GM12891 (cell line): ENCODE data around the gene THSD4.

Experiments used
- POLR2A ChIP-seq: IDR thresholded peaks from 2 replicates; pipeline ENCODE4 v1.6.1; 2011; ENCODE audit warnings: low read depth, low read length, control low read depth
- POLR2AphosphoS5 ChIP-seq: IDR thresholded peaks from 2 replicates; pipeline ENCODE4 v1.6.1; 2011; ENCODE audit warnings: low read depth, low read length, control low read depth
- POU2F2 ChIP-seq: IDR thresholded peaks from 2 replicates; pipeline ENCODE4 v1.6.1; 2011; ENCODE audit warnings: low read depth, mild to moderate bottlenecking, control low read depth, low read length, moderate library complexity

- TF ChIP-seq POLR2A = no peak
- no peak for TF ChIP-seq POLR2AphosphoS5
- TF ChIP-seq POU2F2 = no peak
Observed at GRCh38 chr15:71124937-71125790, 9.9 kb downstream of the THSD4 start.
